NCI-H460 (cell line): ENCODE data around the gene INO80B. TPM values are rescaled to one million over a fixed set of nuclear protein-coding genes. Genes with fewer than 3 reads are reported as not detected.
"Not testable (repeated sequence)": the region's sequence is repeated elsewhere in the genome, so short reads cannot be mapped to it uniquely, and the experiment has no call there.

Source experiments
- DNase-seq: peaks from one replicate; pipeline ENCODE4 v3.0.0-alpha.2; 2016; ENCODE audit warnings: low read depth; ENCODE audit errors: extremely low read depth
- total RNA-seq: library from RNA; depleted of rRNA; stranded (reverse); fragments of >200 nt; shearing (Covaris generic); gene quantifications from 2 replicates; pipeline ENCODE4 v1.2.3, GENCODE V29; 2014

Gene INO80B
- total RNA-seq, 1 experiment from 2014 or later = 19.8 TPM

DNA sequence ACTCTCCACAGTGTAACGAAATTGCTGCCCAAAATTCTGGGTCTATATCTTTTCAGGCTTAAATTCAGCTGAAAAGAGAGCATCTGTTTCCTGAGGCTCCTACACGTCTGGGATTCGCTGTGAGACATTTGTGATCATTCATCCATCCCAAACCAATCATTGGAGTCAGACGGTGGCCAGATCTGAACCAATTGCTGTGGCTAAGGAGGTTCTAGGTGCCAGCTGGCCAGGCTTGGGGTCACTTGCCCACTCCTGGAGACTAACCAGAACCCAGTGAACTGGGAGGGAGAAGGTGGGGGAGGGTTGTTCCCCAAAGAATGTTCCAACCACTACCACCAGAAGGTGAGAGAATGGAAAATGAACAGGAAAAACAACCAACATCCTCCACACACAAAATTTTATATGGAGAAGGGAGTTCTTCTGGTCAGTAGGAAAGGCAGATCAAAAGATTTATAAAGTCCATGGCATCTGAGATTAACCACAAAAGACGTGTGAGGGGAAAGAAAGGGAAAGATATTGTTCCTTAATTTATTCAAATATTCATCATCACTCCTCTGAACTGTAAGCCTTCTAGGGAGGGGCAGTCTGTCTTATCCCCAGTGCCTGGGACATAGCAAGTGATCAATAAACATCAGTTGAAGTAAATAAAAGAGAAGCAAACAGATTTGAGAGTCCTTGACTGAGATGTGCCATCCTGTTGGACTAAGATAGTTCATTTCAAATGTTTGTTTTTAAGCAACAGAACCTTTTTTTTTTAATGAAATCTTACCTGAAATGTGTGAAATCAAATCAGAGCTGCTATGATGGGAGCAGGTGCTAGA is 10.2 kb upstream of the INO80B start:
- DNase-seq = no peak

DNA sequence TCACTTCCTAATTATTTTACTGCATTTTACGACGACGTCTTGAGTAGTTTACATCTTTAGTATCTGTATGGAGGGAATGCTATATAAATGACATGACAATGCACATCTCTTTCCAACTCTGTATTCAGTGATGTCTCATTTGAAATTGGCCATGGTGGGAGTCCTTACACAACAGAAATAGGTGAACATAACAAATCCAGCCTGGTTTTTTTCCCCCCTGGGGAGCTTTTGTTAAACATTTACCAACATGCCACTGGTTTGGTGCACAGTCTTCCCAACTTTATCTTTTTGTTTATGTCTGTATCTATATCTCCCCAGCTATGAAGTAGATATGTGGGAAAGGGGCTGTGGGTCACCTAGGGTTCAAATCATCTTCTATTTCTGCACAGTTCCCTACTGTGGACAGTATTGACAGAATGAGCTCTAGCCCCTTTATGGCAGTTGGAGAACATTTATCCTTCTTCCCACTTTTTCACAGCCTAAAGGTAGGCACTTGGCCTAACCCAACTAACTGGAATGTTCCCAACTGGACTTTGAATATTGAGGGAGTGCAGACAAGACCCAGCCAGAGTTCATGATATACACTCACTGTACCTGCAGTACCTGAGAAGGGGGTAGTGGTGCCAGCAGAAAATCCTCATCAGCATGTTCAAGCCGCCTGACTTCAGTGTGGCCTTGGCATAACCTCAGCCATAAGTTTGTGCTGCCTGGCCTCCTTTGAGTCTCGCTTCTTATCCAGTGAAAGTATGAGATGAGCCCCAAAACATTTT is 7.5 kb upstream of the INO80B start:
- DNase-seq = no peak

DNA sequence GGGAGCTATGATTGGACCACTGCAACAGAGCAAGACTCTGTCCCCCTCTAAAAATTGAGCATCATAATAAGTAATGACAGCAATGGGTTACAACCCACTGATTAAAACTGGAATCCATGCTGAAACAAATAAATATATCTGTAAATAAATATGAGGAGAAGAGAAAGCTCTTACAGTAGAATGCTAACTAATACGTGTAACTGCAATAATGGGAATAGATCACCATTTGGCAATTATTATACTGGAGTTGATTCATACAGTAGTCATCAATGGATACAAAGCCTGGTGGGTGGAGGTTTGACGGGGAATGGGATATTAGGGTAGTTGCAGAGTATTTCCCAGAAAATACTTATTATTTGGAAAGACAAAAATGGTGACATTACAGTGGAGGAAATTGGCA is 6.1 kb upstream of the INO80B start:
- no peak for DNase-seq

DNA sequence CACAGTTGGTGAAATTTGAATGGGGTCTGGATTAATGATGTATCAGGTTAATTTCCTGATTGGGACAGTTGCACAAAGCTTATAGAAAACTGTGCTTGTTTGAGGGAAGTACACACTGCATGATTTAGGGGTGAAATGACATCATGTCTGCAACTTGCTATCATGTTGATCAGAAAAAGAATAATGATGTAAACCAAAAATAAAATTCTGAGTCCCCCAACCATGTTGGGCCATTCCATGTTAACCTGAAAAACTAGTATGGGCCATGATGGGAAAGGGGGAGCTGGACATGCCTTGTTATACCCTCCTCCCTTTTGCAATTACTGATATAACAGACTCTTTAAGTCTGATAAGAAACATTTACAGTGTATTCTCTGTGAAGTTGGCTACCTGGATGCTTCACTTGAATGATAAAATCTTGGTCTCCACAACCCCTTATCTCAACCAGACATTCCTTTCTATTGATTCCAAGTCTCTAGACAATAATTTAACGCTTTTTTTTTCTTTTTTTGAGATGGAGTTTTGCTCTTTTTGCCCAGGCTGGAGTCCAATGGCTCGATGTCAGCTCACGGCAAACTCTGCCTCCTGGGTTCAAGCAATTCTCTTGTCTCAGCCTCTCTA is 4.2 kb upstream of the INO80B start:
- no peak for DNase-seq

DNA sequence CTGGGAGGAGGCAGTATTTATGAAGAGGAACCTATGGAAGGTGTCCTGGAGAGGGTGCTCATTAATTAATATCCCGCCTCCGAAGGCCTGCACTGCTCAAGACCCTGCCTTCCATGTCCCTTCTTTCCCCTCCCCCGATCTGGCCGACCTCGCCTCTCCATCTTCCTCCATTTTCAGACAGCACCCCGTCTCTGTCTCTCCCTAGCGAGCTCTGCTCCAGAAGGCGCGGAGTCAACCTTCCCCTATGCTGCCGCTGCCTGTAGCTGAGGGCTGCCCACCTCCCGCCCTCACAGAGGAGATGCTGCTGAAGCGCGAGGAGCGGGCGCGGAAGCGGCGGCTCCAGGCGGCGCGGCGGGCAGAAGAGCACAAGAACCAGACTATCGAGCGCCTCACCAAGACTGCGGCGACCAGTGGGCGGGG is 2.3 kb downstream of the INO80B start:
- no peak for DNase-seq

DNA sequence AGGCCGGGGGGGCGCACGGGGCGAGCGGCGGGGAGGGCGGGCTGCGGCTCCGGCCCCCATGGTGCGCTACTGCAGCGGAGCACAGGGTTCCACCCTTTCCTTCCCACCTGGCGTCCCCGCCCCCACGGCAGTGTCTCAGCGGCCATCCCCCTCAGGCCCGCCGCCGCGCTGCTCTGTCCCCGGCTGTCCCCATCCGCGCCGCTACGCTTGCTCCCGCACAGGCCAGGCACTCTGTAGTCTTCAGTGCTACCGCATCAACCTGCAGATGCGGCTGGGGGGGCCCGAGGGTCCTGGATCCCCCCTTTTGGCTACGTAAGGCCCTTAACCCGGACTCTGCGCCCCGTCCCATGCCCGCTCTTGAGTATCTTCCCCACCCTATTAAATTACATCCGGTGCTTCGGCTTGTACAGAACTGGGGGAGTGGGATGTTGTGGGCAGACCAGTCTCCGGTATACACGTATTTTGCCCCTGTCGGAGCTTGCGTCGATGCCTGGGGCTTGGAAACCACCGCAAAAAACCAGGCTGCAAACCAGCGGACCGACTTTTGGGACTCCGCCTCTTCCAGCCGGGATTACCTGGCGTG is 2.8 kb downstream of the INO80B start:
- no peak for DNase-seq

DNA sequence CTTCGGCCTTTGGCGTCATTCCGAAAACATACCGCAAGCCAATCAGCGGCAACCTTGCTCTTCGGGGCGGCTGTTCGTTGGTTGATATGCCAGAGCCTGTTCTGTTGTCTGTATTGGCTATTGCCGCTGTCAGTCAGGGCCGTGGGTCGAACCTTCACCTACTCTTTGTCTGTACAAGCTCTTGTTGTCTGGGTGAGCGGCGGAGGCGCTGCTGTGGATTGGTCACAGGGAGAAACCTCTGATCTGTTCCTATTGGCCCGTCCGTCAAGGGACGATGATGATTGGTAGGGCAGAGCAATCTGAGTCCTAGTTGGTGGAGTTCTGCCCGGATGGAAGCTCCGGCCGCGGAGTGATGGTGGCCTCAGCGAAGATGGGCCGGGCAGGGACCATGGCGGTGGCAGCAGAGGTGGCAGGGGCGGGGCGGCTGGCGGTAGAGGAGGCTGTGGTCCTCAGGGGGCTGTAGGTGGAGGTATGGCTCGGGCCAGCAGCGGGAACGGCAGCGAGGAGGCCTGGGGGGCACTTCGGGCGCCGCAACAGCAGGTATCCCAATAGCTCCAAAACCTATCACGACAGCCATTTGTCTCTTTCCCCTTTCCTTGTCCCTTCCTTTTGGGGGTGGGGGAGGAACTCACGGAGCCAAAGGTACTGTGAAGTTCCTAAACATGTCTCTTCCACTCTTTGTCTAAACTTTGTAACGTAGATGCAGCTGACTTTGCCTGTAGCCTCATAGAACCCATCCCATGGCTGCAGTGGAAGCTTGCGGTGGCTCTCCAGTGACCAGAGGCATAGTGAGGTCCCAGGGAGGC is 3.4 kb downstream of the INO80B start, which contains the start of gene WBP1:
TSS of gene WBP1 (plus strand) at position 307 of the 806 bp plus-strand sequence. CDS start at position 472, 165 bp downstream.
- peak; percentile 100 for DNase-seq

DNA sequence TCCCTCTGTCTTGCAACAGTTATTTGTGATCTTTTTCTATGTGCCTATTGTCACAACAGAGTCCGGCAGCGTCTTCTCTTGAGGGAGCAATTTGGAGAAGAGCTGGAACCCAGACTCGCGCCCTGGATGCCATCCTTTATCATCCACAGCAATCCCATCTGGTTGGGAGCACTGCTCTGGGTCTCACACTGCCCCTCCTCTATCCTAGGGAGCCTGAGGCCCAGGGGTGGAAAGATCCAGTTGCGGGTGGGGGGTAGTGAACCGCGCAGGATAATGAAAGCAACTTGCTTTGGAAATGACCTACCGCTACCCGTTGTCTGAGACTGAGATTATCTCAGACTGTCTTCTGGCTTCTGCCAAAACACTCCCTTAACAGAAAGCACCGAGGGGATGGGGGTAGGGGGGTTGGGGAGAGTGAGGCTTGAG is 4.1 kb downstream of the INO80B start:
- DNase-seq = no peak

DNA sequence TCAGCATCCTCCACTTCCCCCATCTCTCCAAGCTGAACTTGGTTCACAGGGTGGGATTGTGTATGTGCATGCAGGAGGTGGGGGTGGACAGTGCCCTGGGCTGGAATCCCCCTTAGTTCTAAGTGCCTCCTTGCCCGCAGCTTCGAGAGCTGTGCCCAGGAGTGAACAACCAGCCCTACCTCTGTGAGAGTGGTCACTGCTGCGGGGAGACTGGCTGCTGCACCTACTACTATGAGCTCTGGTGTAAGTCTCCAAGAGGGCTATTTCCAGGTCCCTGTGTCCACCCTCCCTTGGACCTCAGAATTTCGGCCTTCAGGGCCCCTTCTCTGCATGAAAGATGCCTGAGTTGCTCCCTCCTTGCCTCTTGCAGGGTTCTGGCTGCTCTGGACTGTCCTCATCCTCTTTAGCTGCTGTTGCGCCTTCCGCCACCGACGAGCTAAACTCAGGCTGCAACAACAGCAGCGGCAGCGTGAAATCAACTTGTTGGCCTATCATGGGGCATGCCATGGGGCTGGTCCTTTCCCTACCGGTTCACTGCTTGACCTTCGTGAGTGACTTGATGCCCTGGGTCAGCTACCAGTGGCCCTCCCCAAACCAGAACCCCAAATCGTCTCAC is 4.7 kb downstream of the INO80B start:
- not testable (repeated sequence) for DNase-seq

DNA sequence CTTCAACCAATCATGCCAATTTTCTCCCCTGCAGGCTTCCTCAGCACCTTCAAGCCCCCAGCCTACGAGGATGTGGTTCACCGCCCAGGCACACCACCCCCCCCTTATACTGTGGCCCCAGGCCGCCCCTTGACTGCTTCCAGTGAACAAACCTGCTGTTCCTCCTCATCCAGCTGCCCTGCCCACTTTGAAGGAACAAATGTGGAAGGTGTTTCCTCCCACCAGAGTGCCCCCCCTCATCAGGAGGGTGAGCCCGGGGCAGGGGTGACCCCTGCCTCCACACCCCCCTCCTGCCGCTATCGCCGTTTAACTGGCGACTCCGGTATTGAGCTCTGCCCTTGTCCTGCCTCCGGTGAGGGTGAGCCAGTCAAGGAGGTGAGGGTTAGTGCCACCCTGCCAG is 5.3 kb downstream of the INO80B start:
- not testable (repeated sequence) for DNase-seq

DNA sequence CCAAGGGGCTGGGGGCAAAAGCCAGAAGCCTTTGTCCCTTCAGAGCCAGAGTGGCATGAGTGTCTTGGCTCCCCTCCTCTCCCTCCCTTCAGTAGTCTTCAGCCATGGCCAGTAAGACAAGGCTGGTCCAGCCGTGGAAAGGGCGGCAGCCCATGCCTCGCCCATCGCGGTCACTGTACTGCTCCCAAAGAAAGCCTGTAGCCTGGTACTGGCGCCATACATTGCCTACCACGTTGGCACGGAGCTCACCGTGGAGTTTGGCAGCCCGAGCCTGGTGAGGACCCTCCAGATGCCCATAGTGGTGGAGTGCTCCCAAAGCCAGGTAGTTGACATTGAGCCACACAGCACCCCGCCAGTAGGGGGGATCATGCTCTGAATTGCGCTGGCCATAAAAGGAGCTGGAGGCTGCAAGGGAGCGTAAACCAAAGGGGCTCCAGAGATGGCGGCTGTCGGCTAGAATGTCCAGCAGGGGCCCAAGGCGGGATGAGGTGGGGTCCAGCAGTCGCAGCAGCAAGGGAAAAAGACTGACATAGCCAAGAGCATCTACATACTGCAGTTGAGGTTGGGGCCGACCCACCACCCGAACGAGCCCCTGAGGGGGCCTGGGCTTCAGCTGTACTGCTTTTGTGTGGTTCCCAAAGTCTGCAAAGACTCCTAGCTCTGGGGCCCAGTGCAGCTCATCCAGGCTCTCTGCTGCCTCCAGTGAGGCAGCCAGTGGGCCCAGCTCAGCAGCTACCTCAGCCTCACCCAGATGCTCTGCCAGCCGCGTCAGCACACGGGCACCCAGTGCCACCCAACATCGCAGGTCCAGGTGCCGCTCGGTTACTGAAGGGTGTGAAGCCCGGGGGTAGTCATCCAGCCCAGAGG is 6.5 kb downstream of the INO80B start:
- no peak for DNase-seq

DNA sequence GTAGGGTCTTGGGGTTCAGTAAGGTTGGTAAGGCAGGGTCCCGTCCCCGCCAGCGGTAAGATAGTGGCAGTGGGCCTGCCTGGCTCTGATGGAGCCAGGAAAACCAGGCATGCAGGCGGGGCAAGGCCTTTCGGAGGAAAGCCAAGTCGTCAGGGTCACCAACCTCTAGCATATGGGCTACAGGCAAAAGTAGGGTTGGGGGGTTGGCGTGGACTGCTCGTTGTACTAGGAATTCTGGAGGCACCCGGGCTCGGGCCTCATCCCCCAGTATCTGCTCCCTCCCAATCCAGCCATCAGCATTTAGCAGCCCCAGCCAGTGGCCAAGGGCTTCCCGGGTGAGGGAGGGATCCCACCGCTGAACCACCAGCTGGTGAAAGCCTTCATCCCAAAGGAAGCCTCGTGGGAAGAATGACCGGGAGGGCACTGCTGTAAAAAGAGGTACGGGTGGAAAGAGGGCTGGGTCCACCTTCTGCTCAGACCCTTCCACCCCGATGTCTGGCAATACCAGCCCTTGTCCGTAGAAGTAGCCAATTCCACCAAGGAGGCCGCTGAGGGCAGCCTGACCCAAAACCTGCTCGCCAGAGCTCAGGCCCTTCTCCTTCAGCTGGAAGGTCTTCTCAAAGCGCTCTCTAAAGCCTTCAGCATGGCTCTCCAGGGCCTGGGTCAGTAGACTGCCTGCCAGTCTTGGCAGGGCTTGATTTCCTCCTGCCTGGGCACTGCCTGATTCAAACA is 7.3 kb downstream of the INO80B start:
- no peak for DNase-seq

DNA sequence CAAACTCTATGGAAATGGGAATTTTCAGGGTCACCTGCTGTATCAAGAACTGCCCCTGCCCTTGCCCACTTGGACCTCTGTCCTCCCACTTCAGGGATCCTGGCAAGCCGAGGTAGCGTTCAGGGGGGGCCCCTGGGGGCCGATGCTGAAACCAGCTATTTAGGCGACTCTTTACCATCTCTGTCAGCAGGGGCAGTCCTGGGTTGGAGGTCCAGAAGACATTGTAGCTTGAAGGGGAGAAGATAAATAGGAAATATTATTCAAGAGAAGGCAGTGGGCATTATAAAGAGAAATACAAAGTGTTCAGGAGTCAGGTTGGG is 7.9 kb downstream of the INO80B start:
- no peak for DNase-seq

DNA sequence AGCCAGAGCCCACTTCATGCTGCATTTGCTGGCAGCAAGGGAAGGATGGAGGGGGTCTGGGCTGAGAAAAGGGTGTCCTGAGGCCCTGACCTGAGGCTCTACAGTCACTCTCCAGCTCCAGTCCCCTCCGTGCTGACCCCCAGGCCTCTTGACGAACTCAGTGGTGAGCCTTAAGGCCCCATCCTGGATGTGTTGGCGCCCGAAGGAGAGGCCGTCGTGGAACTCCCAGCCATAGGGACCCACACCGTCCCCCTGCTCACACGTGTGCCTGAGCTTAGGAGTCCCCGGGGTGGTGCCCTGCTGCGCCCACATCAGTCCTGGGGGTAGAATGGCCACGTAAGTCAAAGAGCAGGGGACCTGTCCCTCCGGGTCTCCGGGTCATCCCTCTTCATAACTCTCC is 9.5 kb downstream of the INO80B start:
- no peak for DNase-seq

DNA sequence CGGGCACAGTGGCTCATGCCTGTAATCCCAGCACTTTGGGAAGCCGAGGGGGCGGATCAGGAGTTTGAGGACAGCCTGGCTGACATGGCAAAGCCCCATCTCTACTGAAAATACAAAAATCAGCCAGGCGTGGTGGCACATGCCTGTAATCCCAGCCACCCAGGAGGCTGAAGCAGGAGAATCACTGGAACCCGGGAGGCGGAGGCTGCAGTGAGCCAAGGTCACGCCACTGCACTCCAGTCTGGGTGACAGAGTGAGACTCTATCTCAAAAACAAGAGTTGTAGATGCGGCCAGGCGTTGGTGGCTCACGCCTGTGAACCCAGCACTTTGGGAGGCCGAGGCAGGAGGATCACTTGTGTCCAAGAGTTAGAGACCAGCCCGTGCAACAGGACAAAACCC is 15.9 kb downstream of the INO80B start:
- not testable (repeated sequence) for DNase-seq

DNA sequence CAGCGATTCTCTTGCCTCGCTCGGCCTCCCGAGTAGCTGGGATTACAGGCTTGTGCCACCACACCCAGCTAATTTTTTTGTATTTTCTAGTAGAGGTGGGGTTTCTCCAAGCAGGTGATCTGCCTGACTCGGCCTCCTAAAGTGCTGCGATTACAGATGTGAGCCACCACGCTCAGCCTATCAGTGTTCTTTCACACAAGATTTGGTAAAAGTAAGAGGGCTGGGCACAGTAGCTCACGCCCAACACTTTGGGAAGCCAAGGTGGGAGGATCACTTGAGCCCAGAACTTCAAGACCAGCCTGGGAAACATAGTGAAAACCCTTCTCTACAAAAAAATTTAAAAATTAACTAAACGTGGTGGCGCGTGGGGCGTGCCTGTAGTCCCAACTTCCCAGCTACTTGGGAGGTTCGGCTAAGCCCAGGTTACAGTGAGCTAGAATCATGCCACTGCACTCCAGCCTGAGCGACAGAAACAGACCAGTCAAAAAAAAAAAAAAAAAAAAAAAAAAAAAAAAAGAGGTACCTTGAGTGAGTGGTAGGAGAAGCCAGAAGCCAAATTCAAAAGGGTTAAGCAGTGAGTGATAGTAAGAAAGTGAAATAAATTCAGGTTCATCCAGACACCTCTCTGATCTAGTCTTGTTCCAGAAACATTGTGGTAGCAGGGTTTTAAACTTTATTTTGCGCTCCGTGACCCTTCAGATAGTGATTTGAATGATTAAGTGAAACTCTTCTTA is 16.6 kb downstream of the INO80B start:
- no peak for DNase-seq

DNA sequence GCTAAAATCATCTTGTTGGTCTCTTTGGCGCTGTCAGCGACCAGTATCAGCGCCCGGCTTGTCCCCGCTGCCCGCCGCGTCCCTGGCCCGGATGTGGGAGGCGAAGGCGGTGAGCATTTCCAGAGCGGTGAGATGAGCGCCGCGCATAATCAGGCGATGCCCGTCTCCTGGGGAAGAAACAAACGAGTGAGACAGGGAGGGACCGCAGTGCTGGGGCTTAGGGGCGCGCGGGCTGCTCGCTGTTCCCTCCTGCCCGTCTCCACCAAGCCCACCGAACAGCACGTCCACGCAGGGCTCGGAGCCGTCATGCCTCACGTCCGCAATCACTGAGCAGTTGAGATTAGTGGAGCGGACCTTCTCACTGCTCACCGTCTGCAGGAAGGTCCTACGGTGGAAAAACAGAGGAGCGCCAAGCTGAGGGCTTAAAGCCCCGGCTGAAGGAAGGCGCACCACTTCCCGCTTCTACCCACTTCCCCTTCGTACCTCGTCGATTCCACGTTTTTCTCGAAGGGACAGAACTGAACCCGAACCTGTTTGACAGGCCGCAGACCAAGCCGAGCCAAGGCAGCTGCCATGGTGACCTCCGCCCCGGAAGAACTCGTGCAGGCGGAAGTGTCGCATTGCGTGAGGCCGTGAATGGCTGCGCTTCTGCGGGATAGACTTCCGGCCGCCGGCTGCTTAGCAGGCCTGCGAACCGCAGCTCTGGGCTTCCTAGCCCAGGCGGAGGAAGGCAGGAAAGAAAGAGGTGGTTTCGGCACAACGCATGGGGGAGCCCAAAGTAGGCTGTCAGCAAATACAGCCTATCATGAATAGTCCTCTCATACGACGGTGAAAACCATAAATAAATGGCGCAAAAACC is 17.4 kb downstream of the INO80B start, which contains the start of gene MRPL53:
TSS of gene MRPL53 (minus strand) at position 595 of the 859 bp plus-strand sequence. CDS start at position 575, 20 bp downstream.
- DNase-seq = peak; percentile 91
